GM12878 (cell line): ENCODE data around the gene ATP13A1. TPM values are rescaled to one million over a fixed set of nuclear protein-coding genes. Genes with fewer than 3 reads are reported as not detected.

ENCODE experiments used
- ATAC-seq: fragments of 200-7000 bp; cut with Tn5 transposase; 3 replicates; pipeline ENCODE4 v1.9.1; 2020; ENCODE audit warnings: mild to moderate bottlenecking, moderate library complexity
- BruUV-seq: library from RNA; stranded (reverse); fragments of 400-500 nt; replicated peaks from 2 replicates; lab custom pipeline; 2021; lab: Mats Ljungman, UMichigan
- CTCF ChIA-PET: fragments of 300-600 bp; sonication (Branson Sonifier 250); formaldehyde crosslinking; extraction: SDS; loops from one replicate; lab custom pipeline; 2021; ENCODE audit warnings: inconsistent platforms; lab: Yijun Ruan, JAX
- POLR2A ChIA-PET: fragments of 350-600 bp; formaldehyde crosslinking; extraction: SDS; loops from one replicate; lab custom pipeline; 2021; ENCODE audit warnings: inconsistent platforms; lab: Charles Lee
- RAD21 ChIA-PET: fragments of 300-600 bp; sonication (Branson Sonifier 250); formaldehyde crosslinking; loops from one replicate; lab custom pipeline; 2023; ENCODE audit warnings: antibody characterized with exemption; ENCODE audit not compliant: unreplicated experiment; lab: Charles Lee
- SMC1A ChIA-PET: fragments of 300-600 bp; sonication (Branson Sonifier 250); formaldehyde crosslinking; loops from one replicate; lab custom pipeline; 2023; ENCODE audit not compliant: unreplicated experiment, uncharacterized antibody; lab: Charles Lee
- DNase-seq: peaks from one replicate; pipeline ENCODE4 v3.0.0-alpha.2; 2011; ENCODE audit warnings: low read depth, low spot score
- FAIRE-seq: peaks from 3 replicates; lab custom pipeline; 2011; peaks lifted over from hg19 to GRCh38; lab: Jason Lieb, UNC
- H2AFZ ChIP-seq: 2 replicates; pipeline ENCODE4 v1.6.0; 2011; ENCODE audit warnings: low read depth, low read length, control low read depth; ENCODE audit not compliant: control insufficient read depth
- H3K27ac ChIP-seq: 2 replicates; pipeline ENCODE4 v1.5.1; 2011; ENCODE audit warnings: control low read depth; ENCODE audit not compliant: control insufficient read depth, insufficient read depth
- H3K27me3 ChIP-seq, 2 experiments: replicated peaks in 1 of 2; 2 replicates each; pipeline versions ENCODE4 v1.6.0 to v1.6.1; 2011; ENCODE audit warnings: low read length in 1 of 2; ENCODE audit not compliant: control insufficient read depth in 2 of 2, insufficient read depth in 2 of 2
- H3K36me3 ChIP-seq, 2 experiments: 2 replicates each; pipeline ENCODE4 v1.5.1; 2011; ENCODE audit warnings: low read length in 1 of 2; ENCODE audit not compliant: control insufficient read depth in 2 of 2, insufficient read depth in 2 of 2
- H3K4me1 ChIP-seq: 2 replicates; pipeline ENCODE4 v1.6.1; 2011; ENCODE audit warnings: mild to moderate bottlenecking, low read length, moderate library complexity, mixed read lengths; ENCODE audit not compliant: control insufficient read depth, insufficient read depth
- H3K4me2 ChIP-seq: 2 replicates; pipeline ENCODE4 v1.6.0; 2011; ENCODE audit warnings: control low read depth; ENCODE audit not compliant: control insufficient read depth, insufficient read depth
- H3K4me3 ChIP-seq: fragments of 200-600 bp; sonication (generic); 2 replicates; pipeline ENCODE4 v1.5.1; 2016
- H3K79me2 ChIP-seq: 2 replicates; pipeline ENCODE4 v1.6.0; 2011; ENCODE audit warnings: low read length; ENCODE audit not compliant: control insufficient read depth, insufficient read depth
- H3K9ac ChIP-seq: 2 replicates; pipeline ENCODE4 v1.8.0; 2011; ENCODE audit warnings: low read length, control low read depth, mixed read lengths; ENCODE audit not compliant: control insufficient read depth, insufficient read depth
- H3K9me3 ChIP-seq: replicated peaks from 3 replicates; pipeline ENCODE4 v1.5.1; 2011; ENCODE audit warnings: mild to moderate bottlenecking, low read length; ENCODE audit not compliant: control insufficient read depth, insufficient read depth
- H4K20me1 ChIP-seq: 2 replicates; pipeline ENCODE4 v1.6.0; 2011; ENCODE audit not compliant: control insufficient read depth, insufficient read depth
- CBX5 ChIP-seq: sonication (generic); IDR thresholded peaks from 2 replicates; pipeline ENCODE4 v1.6.1; 2016; ENCODE audit warnings: low read depth, moderate library complexity, mild to moderate bottlenecking, inconsistent platforms
- DPF2 ChIP-seq: fragments of 450-650 bp; IDR thresholded peaks from 2 replicates; pipeline ENCODE4 v1.6.1; 2017; ENCODE audit warnings: mild to moderate bottlenecking
- FOXM1 ChIP-seq: IDR thresholded peaks from 2 replicates; pipeline ENCODE4 v1.6.1; 2012; ENCODE audit warnings: low read depth, mild to moderate bottlenecking, inconsistent platforms, low read length, moderate library complexity
- MEF2B ChIP-seq: fragments of 450-650 bp; IDR thresholded peaks from 2 replicates; pipeline ENCODE4 v1.6.1; 2018; ENCODE audit warnings: mild to moderate bottlenecking, moderate library complexity; ENCODE audit not compliant: partially characterized antibody, poor library complexity, severe bottlenecking
- PAX8 ChIP-seq: fragments of 450-650 bp; IDR thresholded peaks from 2 replicates; pipeline ENCODE4 v1.6.1; 2017; ENCODE audit warnings: mild to moderate bottlenecking, moderate library complexity
- POLR2A ChIP-seq: IDR thresholded peaks from 2 replicates; pipeline ENCODE4 v1.6.1; 2011; ENCODE audit warnings: low read depth, mild to moderate bottlenecking, low read length
- RELA ChIP-seq: fragments of 450-650 bp; IDR thresholded peaks from 2 replicates; pipeline ENCODE4 v1.8.0; 2014; ENCODE audit warnings: borderline replicate concordance; ENCODE audit not compliant: partially characterized antibody
- TARDBP ChIP-seq: IDR thresholded peaks from 2 replicates; pipeline ENCODE4 v1.6.1; 2016; ENCODE audit warnings: borderline replicate concordance
- ZNF274 ChIP-seq: IDR thresholded peaks from one replicate; pipeline ENCODE4 v1.8.0; 2011; ENCODE audit not compliant: insufficient read length, insufficient read depth
- whole genome bisulfite sequencing: methylation state at CpG from one replicate; pipeline ENCODE4 v1.1.6; 2016; ENCODE audit warnings: low lambda C conversion rate; ENCODE audit not compliant: insufficient replicate concordance, insufficient coverage; ENCODE audit errors: missing lambda C conversion rate; 5-methylcytosine and 5-hydroxymethylcytosine counted together
- in situ Hi-C: fragments of 300-500 bp; cut with MboI; formaldehyde crosslinking; loops from 9 replicates; pipeline ENCODE4 v1.14.3; 2018; ENCODE audit warnings: mixed read lengths
- intact Hi-C: fragments of 100-400 bp; cut with micrococcal nuclease; formaldehyde crosslinking; loops from one replicate; pipeline ENCODE4 v1.14.2; 2022; ENCODE audit not compliant: unreplicated experiment
- polyA plus RNA-seq, 11 experiments: library from polyadenylated mRNA; depleted of rRNA in 4 of 11; unstranded in 6 of 11; stranded (reverse) in 5 of 11; fragments of >200 nt; fragmentation: Nextera tagmentation in 4 of 11; fragmentation: Illumina TruSeq in 1 of 11; extraction: Ambion mirVana in 4 of 11; extraction: Trizol in 1 of 11; gene quantifications; 1 replicate in 1 of 11; 2 replicates in 10 of 11; pipeline versions ENCODE4 v1.2.1 to v1.2.3, GENCODE V29; 2011 to 2016; ENCODE audit warnings: inconsistent platforms in 2 of 11, missing spikeins in 2 of 11, low read depth in 1 of 11
- total RNA-seq, 4 experiments: library from RNA; depleted of rRNA in 3 of 4; stranded (reverse); fragments of >200 nt in 3 of 4; fragmentation: Illumina TruSeq in 1 of 4; extraction: Trizol in 1 of 4; gene quantifications; 2 replicates each; pipeline versions ENCODE4 v1.2.1 to v1.2.3, GENCODE V29; 2013 to 2021
- TF ChIP-seq, protein P1 (sequence below): fragments of 450-650 bp; IDR thresholded peaks from 2 replicates; pipeline ENCODE4 v1.6.1; 2017; ENCODE audit warnings: mild to moderate bottlenecking, moderate library complexity

The ATP13A1 gene
- total and polyA plus RNA-seq, 10 of the 15 experiments (the other 5 are each of a cell fraction or from before 2014, with no cell fraction given): 0.37 to 91.0 (median 29.8) TPM

- ChIA-PET POLR2A (no interaction called here), CTCF (no interaction called here), RAD21 (no interaction called here), SMC1A (no interaction called here)
- H3K27ac ChIP-seq: no peak overlapping the region
- intact Hi-C loops: no loop called here
- BruUV-seq: no TSS peak
- peaks cover 7 to 15% of the 10 kb centered on the region in 2 experiments for H3K36me3 ChIP-seq
- H3K9ac ChIP-seq: no peak overlapping the region
- ATAC-seq: no peak
- no peak for DNase-seq
- H3K4me3 ChIP-seq: no peak overlapping the region
- no peaks in the 10 kb centered on the region for H3K79me2 ChIP-seq
- H3K9me3 ChIP-seq: peaks cover 54% of the 10 kb centered on the region
- no peak for TF ChIP-seq MEF2B
- peak; percentile 24; the same call in 1 of the 2 replicates for TF ChIP-seq CBX5
- TF ChIP-seq ZNF274: peak; percentile 20
- in situ Hi-C loops: no loop called here
- H4K20me1 ChIP-seq: no peaks in the 10 kb centered on the region
- WGBS: 94% methylated on average over 10 of the region's 10 CpGs
- H3K27me3 ChIP-seq: no peaks in the 10 kb centered on the region
- H2AFZ ChIP-seq: no peak overlapping the region
- FAIRE-seq: no peak
- no peaks in the 10 kb centered on the region for H3K4me1 ChIP-seq
- H3K4me2 ChIP-seq: no peak overlapping the region
These were observed 48.7 kb upstream of the ATP13A1 start for GRCh38 chr19:19711934-19712828.

- ATAC-seq (no peak), FAIRE-seq (no peak), DNase-seq (no peak)
- Histone ChIP-seq H3K27me3 (no peaks in the 10 kb centered on the region), H4K20me1 (no peaks in the 10 kb centered on the region), H3K4me3 (no peak overlapping the region), H3K9ac (no peak overlapping the region), H3K79me2 (no peaks in the 10 kb centered on the region), H2AFZ (no peak overlapping the region), H3K9me3 (peaks cover 56% of the 10 kb centered on the region), H3K27ac (no peak overlapping the region), H3K4me1 (no peaks in the 10 kb centered on the region), H3K36me3 (peaks cover 7 to 15% of the 10 kb centered on the region in 2 experiments), H3K4me2 (no peak overlapping the region)
- intact Hi-C loops: no loop called here
- no TSS peak for BruUV-seq
- RAD21 ChIA-PET: no interaction called here
- CTCF ChIA-PET: no interaction called here
- in situ Hi-C loops: no loop called here
- 96% methylated on average over 14 of the region's 14 CpGs for WGBS
- TF ChIP-seq ZNF274: peak; percentile 43
- no peak for TF ChIP-seq RELA
- no peak for TF ChIP-seq POLR2A
- TF ChIP-seq FOXM1: no peak
- no peak for TF ChIP-seq TARDBP
- TF ChIP-seq, protein P1, sequence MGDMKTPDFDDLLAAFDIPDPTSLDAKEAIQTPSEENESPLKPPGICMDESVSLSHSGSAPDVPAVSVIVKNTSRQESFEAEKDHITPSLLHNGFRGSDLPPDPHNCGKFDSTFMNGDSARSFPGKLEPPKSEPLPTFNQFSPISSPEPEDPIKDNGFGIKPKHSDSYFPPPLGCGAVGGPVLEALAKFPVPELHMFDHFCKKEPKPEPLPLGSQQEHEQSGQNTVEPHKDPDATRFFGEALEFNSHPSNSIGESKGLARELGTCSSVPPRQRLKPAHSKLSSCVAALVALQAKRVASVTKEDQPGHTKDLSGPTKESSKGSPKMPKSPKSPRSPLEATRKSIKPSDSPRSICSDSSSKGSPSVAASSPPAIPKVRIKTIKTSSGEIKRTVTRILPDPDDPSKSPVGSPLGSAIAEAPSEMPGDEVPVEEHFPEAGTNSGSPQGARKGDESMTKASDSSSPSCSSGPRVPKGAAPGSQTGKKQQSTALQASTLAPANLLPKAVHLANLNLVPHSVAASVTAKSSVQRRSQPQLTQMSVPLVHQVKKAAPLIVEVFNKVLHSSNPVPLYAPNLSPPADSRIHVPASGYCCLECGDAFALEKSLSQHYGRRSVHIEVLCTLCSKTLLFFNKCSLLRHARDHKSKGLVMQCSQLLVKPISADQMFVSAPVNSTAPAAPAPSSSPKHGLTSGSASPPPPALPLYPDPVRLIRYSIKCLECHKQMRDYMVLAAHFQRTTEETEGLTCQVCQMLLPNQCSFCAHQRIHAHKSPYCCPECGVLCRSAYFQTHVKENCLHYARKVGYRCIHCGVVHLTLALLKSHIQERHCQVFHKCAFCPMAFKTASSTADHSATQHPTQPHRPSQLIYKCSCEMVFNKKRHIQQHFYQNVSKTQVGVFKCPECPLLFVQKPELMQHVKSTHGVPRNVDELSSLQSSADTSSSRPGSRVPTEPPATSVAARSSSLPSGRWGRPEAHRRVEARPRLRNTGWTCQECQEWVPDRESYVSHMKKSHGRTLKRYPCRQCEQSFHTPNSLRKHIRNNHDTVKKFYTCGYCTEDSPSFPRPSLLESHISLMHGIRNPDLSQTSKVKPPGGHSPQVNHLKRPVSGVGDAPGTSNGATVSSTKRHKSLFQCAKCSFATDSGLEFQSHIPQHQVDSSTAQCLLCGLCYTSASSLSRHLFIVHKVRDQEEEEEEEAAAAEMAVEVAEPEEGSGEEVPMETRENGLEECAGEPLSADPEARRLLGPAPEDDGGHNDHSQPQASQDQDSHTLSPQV: no peak
- 0 out of 2 replicates have a peak, but pooled peaks have one; percentile 48 for TF ChIP-seq CBX5
- TF ChIP-seq PAX8: no peak
- no peak for TF ChIP-seq DPF2
- SMC1A ChIA-PET: no interaction called here
- POLR2A ChIA-PET: no interaction called here
These were observed 47.9 kb upstream of the ATP13A1 start for GRCh38 chr19:19711306-19711933.
